Immature natural killer cell (primary cell): ENCODE data around the gene SPRN. TPM values are rescaled to one million over a fixed set of nuclear protein-coding genes. Genes with fewer than 3 reads are reported as not detected.
A peak's percentile ranks its signal among the peaks of the same experiment; 100 is the strongest.
"Not testable (repeated sequence)": the region's sequence is repeated elsewhere in the genome, so short reads cannot be mapped to it uniquely, and the experiment has no call there.

ENCODE experiments used
- DNase-seq, 3 donors: peaks; one replicate each; pipeline ENCODE4 v3.0.0; 2022; ENCODE audit warnings: mixed read lengths in 1 of 3
- H3K27ac Mint-ChIP-seq, 6 donors: one replicate each; pipeline ENCODE4 v1.8.0; 2020; ENCODE audit warnings: mixed read lengths in 6 of 6, mild to moderate bottlenecking in 5 of 6, inconsistent platforms in 4 of 6, moderate library complexity in 3 of 6
- H3K27me3 Mint-ChIP-seq, 3 donors: one replicate each; pipeline ENCODE4 v1.8.0; 2020 to 2021; ENCODE audit warnings: low read depth in 3 of 3, mild to moderate bottlenecking in 3 of 3, mixed read lengths in 3 of 3, moderate library complexity in 3 of 3, inconsistent platforms in 1 of 3
- H3K36me3 Mint-ChIP-seq, 3 donors: one replicate each; pipeline ENCODE4 v1.8.0; 2020; ENCODE audit warnings: mixed read lengths in 3 of 3, inconsistent platforms in 2 of 3, mild to moderate bottlenecking in 2 of 3
- H3K4me1 Mint-ChIP-seq, 2 donors: one replicate each; pipeline ENCODE4 v1.8.0; 2020; ENCODE audit warnings: inconsistent platforms in 2 of 2, mild to moderate bottlenecking in 2 of 2, mixed read lengths in 2 of 2, moderate library complexity in 1 of 2
- H3K4me3 Mint-ChIP-seq, 5 donors: one replicate each; pipeline ENCODE4 v1.8.0; 2020; ENCODE audit warnings: mild to moderate bottlenecking in 5 of 5, mixed read lengths in 5 of 5, inconsistent platforms in 3 of 5, moderate library complexity in 3 of 5
- H3K9me3 Mint-ChIP-seq, 6 donors: one replicate each; pipeline ENCODE4 v1.8.0; 2020; ENCODE audit warnings: mild to moderate bottlenecking in 6 of 6, mixed read lengths in 6 of 6, inconsistent platforms in 4 of 6, moderate library complexity in 3 of 6
- polyA plus RNA-seq, 3 donors: library from polyadenylated mRNA; unstranded; fragments of 300-500 nt; fragmentation: Illumina TruSeq; gene quantifications; one replicate each; pipeline ENCODE4 v1.2.3, GENCODE V29; 2021

Gene SPRN
- polyA plus RNA-seq, 3 donors from 2014 or later = 0.30 to 0.37 TPM; not detected in 1

DNA sequence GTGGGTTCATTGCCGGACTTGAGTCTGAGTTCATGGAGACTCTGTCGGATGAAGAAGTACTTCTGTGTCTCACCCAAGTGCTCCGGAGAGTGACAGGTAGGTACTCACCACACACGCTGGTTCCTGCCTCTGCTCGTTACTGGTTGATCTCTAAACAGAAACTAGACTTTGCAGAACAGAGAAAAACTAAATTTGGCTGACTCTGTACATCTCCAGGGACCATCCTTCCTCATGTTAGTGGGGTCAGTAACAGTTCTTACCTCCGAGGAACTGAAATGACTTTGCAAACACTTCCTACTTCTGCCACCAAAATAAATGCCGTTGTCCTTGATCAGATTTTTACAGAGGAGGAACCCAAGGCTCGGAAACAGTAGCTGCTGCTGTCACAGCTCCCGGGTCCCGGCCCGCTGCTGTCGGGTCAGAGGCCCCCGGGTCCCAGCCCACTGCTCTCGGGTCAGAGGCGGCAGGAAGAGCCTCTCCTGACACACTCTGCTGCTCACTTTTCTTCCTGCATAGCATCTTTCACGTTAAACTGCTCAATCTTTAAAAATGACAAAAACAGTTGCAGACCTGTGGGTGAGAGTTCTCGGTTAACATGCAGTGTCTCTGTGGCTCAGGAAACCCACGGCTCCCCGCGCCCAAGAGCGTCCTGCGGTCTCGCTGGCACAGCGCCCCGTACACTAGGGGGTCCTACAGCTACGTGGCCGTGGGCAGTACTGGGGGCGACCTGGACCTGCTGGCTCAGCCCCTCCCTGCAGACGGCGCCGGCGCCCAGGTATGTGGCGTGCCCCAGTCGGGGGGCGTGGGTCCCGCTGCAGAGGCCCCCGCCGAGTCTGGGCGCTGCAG lies 35.2 kb downstream of the SPRN start:
- no peaks in the 10 kb centered on the region for H3K36me3 Mint-ChIP-seq
- peak overlapping the region; percentile 88 to 96 (median 94) for H3K27ac Mint-ChIP-seq
- peaks cover 5 to 12% (median 7%) of the 10 kb centered on the region in 3 donors for H3K27me3 Mint-ChIP-seq
- no peaks in the 10 kb centered on the region for H3K9me3 Mint-ChIP-seq
- H3K4me1 Mint-ChIP-seq = peaks cover 38 to 46% of the 10 kb centered on the region in 2 donors
- DNase-seq = peak; percentile 59 to 68 (median 65)
- peak overlapping the region; percentile 72 to 95 (median 82) for H3K4me3 Mint-ChIP-seq

DNA sequence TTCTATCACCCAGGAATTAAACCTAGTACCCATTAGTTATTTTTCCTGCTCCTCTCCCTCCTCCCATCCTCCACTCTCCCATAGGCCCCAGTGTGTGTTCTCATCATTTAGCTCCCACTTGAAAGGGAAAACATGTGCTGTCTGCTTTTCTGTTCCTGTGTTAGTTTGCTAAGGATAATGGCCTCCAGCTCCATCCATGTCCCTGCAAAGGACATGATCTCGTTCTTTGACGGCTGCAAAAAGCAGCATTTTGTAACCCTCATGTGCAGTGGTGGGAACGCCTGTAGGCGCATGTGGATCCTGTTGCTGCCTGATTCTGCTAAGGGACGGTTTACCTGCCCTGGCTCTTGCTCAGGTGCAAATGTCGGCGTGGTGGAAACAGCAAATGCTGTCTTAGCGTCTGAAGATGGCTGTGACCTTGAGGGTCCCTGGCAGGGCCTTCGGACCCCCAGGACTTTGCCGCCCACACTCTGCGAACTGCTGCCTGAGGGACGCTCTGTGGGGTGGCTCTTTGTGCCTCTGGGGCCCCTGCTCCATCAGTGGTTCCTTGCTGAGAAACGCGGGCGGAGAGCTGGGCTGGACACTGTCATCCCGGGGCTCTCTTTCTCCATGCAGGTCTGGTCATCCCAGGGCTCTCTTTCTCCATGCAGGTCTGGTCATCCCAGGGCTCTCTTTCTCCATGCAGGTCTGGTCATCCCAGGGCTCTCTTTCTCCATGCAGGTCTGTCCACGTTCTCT lies 36.0 kb downstream of the SPRN start:
- Mint-ChIP-seq H3K9me3 (no peaks in the 10 kb centered on the region), H3K4me3 (peak overlapping the region; percentile 72 to 95 (median 82)), H3K4me1 (peaks cover 38 to 45% of the 10 kb centered on the region in 2 donors), H3K27ac (peak overlapping the region; percentile 88 to 96 (median 94)), H3K36me3 (no peaks in the 10 kb centered on the region), H3K27me3 (peaks cover 5 to 10% (median 7%) of the 10 kb centered on the region in 3 donors)
- DNase-seq = no peak

DNA sequence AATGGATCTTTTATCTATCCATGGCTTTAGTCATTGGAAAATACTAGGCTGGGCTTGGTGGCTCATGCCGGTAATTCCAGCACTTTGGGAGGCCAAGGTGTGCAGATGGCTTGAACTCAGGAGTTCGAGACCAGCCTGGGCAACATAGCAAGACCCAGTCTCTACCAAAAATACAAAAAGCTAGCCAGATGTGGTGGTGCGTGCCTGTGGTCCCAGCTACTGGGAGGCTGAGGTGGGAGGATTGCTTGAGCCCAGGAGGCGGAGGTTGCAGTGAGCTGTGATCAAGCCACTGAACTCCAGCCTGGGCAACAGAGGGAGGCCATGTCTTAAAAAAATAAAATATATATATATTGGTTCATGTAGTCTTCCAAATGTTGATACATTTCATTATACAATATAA lies 37.5 kb downstream of the SPRN start:
- not testable (repeated sequence) for H3K4me3 Mint-ChIP-seq, H3K27me3 Mint-ChIP-seq, DNase-seq, H3K27ac Mint-ChIP-seq, H3K9me3 Mint-ChIP-seq, H3K36me3 Mint-ChIP-seq
- H3K4me1 Mint-ChIP-seq = peaks cover 38 to 39% of the 10 kb centered on the region in 2 donors

DNA sequence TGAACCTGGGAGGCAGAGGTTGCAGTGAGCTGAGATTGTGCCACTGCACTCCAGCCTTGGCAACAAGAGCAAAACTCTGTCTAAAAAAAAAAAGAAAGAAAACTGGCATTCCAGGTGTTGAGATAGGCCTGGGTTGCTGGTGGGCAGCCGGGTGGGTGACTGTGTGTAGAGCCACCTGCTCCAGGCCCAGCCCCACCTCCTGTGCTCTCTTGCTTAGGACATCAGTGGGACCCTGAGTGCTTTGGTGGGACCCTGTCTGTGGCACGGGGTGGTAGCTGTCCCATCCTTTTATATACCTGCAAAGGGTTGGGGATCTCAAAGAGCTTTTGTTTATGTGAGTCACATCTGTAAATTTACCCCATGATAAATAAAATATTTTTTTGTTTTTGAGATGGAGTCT lies 39.2 kb downstream of the SPRN start:
- Mint-ChIP-seq H3K4me3 (no peak overlapping the region), H3K27ac (no peak overlapping the region), H3K27me3 (peaks cover 5 to 6% (median 5%) of the 10 kb centered on the region in 3 donors), H3K9me3 (no peaks in the 10 kb centered on the region), H3K36me3 (no peaks in the 10 kb centered on the region), H3K4me1 (peaks cover 24 to 28% of the 10 kb centered on the region in 2 donors)
- DNase-seq = no peak

DNA sequence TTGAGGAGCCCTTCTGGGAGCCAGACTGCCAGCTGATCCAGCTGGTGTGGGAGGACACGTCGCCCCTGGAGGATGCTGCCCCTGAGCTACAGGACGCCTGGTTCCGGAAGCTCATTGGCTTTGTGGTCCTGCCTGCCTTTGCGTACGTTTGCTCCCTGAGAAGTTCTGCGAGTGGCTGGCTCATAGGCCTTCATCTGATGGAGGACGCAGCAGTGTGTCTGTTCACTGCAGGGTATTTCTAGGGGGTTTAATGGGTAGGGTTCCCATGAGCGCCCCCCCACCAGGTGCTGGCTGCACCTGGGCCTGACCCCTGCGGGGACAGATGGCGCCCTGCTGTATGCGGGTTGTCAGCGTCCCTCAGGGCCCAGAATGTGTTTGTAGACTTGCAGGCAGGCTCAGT lies 40.4 kb downstream of the SPRN start:
- no peak overlapping the region for H3K4me3 Mint-ChIP-seq
- no peak overlapping the region for H3K27ac Mint-ChIP-seq
- H3K27me3 Mint-ChIP-seq = peaks cover 0 to 2% (median 1%) of the 10 kb centered on the region in 3 donors
- no peaks in the 10 kb centered on the region for H3K9me3 Mint-ChIP-seq
- H3K36me3 Mint-ChIP-seq = no peaks in the 10 kb centered on the region
- DNase-seq = no peak
- H3K4me1 Mint-ChIP-seq = peaks cover 16 to 18% of the 10 kb centered on the region in 2 donors

DNA sequence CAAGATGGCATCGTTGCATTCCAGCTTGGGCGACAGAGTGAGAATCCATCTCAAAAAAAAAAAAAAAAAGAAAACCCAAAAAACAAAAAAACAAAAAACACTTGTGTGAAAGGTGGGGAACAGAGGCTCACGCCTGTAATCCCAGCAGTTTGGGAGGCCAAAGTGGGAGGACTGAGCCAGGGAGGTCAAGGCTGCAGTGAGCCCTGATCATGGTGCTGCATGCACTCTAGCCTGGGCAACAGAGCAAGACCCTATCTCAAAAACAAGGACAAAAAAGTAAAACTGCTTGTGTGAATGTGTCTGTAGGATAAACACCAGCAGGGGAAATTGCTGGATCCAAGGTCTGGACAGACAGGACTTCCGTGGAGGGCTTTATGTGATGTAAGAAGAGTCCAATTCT lies 40.9 kb downstream of the SPRN start:
- Mint-ChIP-seq H3K36me3 (no peaks in the 10 kb centered on the region), H3K27me3 (peaks cover 0 to 2% (median 0%) of the 10 kb centered on the region in 3 donors), H3K4me3 (no peak overlapping the region), H3K9me3 (no peaks in the 10 kb centered on the region), H3K4me1 (peaks cover 11 to 12% of the 10 kb centered on the region in 2 donors), H3K27ac (no peak overlapping the region)
- DNase-seq = no peak

DNA sequence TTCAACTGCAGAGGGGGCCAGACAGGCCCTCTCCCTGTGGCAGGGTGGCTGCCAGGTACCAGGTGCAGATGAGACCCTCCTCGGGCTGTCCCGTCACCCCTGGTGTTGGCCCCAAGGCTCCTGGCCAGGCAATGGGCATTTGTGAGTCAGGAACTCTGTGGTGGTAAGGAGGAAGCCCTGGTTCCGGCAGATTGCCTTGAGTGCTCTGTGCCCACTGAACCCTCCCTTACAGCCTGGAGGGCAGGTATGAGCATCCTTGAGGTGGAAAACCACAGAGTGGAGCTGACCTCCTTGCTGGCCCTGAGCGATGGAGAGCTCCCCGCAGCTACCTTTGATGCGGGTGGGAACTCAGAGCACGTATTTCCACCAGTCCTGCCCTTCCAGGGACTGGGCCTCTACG lies 43.4 kb downstream of the SPRN start:
- no peaks in the 10 kb centered on the region for H3K9me3 Mint-ChIP-seq
- H3K27ac Mint-ChIP-seq = no peak overlapping the region
- H3K36me3 Mint-ChIP-seq = no peaks in the 10 kb centered on the region
- peak overlapping the region in 1 of 5 donors; percentile 70 for H3K4me3 Mint-ChIP-seq
- peaks cover 0 to 2% (median 0%) of the 10 kb centered on the region in 3 donors for H3K27me3 Mint-ChIP-seq
- H3K4me1 Mint-ChIP-seq = peaks cover 7 to 8% of the 10 kb centered on the region in 2 donors
- DNase-seq = no peak

DNA sequence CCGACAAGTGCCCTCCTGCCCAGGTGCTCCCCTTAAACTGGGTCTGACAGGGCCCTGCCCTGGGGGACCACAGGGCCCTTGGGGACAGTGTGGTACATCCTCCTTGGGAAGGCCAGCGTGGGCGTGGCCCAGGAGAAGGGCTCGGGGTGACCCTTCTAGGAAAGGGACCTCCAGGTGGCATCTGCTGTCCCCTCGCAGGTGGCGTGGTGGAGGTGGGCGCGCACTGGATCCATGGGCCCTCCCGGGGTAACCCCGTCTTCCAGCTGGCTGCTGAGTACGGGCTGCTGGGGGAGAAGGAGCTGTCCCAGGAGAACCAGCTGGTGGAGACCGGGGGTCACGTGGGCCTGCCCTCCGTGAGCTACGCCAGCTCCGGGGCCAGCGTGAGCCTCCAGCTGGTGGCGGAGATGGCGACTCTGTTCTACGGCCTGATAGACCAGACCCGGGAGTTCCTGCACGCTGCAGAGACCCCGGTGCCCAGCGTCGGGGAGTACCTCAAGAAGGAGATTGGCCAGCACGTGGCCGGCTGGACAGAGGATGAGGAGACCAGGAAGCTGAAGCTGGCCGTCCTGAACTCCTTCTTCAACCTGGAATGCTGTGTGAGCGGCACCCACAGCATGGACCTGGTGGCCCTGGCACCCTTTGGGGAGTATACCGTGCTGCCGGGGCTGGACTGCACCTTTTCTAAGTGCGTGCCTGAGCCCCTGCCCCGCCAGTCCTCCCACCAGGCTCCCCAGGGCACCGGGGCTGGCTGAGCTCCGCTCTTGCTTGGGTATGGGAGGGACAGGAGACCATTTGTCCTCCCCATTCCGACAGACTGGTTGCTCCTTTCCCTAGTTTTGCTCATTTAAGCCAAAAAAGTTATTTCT lies 44.4 kb downstream of the SPRN start:
- DNase-seq = no peak
- Mint-ChIP-seq H3K9me3 (no peaks in the 10 kb centered on the region), H3K27me3 (peaks cover 0 to 2% (median 0%) of the 10 kb centered on the region in 3 donors), H3K27ac (peak overlapping the region in 1 of 6 donors; percentile 22), H3K36me3 (no peaks in the 10 kb centered on the region), H3K4me3 (peak overlapping the region; percentile 59 to 75 (median 70)), H3K4me1 (peaks cover 7 to 8% of the 10 kb centered on the region in 2 donors)

DNA sequence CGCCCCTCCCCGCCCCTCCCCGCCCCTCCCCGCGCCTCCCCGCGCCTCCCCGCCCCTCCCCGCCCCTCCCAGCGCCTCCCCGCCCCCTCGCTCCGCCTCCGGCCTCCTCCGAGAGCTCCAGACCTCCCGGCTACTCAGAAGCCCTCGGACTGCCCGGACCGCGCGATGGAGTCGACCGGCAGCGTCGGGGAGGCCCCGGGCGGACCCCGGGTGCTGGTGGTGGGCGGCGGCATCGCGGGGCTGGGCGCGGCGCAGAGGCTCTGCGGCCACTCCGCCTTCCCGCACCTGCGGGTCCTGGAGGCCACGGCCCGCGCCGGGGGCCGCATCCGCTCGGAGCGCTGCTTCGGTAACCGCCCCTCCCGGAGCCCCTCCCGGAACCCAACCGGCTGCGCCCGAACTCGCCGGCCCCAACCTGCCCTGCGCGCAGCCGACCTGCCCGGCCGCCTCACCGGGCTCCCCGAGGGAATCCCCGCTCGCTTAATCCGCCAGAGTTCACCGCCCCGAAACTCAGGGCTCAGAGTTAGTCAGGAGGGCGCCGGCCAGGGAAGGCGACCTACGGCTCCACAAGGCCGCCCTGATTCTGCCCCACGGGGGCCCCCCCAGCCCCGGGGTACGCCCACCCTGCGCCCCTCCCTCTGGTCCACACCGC lies 45.1 kb downstream of the SPRN start, which contains the start of gene PAOX:
Gene PAOX, plus strand, starts transcription at position 111 of the 649 bp plus-strand sequence. Its CDS starts 55 bp downstream, at position 166.
- H3K27ac Mint-ChIP-seq = peak within 1 kb of the TSS in 2 of 6 donors; percentile 16 to 60
- H3K4me3 Mint-ChIP-seq = peak within 1 kb of the TSS; percentile 79 to 89 (median 83)
- peak; percentile 38 to 59 (median 54) for DNase-seq
- no peaks in the 10 kb centered on the region for H3K9me3 Mint-ChIP-seq
- no peaks in the 10 kb centered on the region for H3K36me3 Mint-ChIP-seq
- H3K4me1 Mint-ChIP-seq = peaks cover 7 to 8% of the 10 kb centered on the region in 2 donors
- peaks cover 0 to 2% (median 0%) of the 10 kb centered on the region in 3 donors for H3K27me3 Mint-ChIP-seq

DNA sequence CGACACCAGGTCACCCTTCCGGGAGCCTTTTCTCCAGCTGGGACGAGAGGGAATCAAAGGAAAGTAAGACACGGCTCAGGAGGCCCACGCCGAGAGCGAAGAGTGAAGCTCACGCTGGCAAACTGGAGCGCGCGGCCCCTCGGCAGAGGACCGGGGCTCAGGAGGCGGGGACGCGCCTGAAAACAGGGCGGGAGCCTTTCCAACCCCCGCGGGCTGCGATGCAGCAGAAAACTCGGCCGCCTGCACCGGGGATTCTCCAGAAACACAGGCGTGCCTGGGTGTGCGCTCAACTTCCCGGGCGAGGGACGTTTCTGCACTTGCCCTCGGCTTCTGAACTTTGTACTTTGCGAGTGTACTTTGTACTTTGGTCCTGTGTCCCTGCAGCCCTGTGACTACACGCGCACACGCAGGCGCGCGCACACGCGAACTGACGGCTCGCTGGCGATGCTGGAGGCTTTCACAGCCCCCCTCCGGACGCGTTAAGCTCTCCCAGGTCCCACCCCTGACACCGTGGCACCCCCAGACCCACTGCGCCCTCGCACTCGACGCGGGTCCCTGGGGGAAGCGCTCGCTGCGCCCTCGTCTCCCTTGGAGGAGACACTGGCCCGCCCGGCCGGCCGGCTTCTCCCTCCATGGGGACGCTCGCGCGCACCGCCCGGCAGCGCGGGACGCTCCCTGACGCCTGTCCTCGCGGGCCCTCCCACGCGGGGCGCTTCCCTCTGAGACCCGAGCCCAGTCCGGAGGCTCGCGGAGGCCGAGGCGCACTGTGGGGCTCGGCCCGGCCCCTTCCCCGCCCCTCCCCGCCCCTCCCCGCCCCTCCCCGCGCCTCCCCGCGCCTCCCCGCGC lies 46.0 kb downstream of the SPRN start:
- H3K27ac Mint-ChIP-seq = peak overlapping the region in 2 of 6 donors; percentile 16 to 60
- DNase-seq = peak; percentile 42 to 55 (median 54)
- no peaks in the 10 kb centered on the region for H3K9me3 Mint-ChIP-seq
- peaks cover 0 to 2% (median 0%) of the 10 kb centered on the region in 3 donors for H3K27me3 Mint-ChIP-seq
- peak overlapping the region; percentile 79 to 89 (median 83) for H3K4me3 Mint-ChIP-seq
- H3K36me3 Mint-ChIP-seq = no peaks in the 10 kb centered on the region
- peaks cover 11 to 13% of the 10 kb centered on the region in 2 donors for H3K4me1 Mint-ChIP-seq

DNA sequence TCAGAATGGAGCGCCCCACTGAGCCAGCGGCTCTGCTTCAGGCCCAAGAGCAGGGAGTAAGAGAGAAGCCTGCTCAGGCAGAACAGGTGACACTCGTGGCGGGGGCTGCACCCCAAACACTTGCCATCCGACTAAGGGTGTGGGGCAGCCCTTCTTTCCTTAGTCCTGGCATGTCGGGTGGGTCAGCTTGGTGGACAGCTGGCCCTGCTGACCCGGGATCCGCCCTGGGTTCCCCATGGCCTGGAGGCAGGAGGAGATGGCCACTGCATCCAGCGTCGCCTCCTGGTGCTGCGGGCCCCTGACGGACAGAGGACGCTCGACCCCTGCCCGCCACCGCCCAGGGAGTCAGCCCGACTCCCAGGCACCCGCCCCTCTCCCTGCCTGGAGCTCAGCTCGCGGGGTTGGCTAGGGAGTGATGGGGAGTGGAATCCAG lies 46.6 kb downstream of the SPRN start:
- peak overlapping the region in 1 of 6 donors; percentile 16 for H3K27ac Mint-ChIP-seq
- H3K4me1 Mint-ChIP-seq = peaks cover 13% of the 10 kb centered on the region in 2 donors
- peaks cover 0 to 2% (median 0%) of the 10 kb centered on the region in 3 donors for H3K27me3 Mint-ChIP-seq
- DNase-seq = no peak
- peak overlapping the region; percentile 79 to 89 (median 83) for H3K4me3 Mint-ChIP-seq
- H3K36me3 Mint-ChIP-seq = no peaks in the 10 kb centered on the region
- H3K9me3 Mint-ChIP-seq = no peaks in the 10 kb centered on the region
